Body of pancreas (tissue), 4 donors: Measurements from ENCODE around the gene APBB1. TPM values are rescaled to one million over a fixed set of nuclear protein-coding genes. Genes with fewer than 3 reads are reported as not detected.
A peak's percentile ranks its signal among the peaks of the same experiment; 100 is the strongest.

ENCODE experiments used
- ATAC-seq: fragments of 150-250 bp; one replicate; pipeline ENCODE4 v1.9.1; 2016
- DNase-seq, 4 donors: peaks; one replicate each; pipeline ENCODE4 v3.0.0-alpha.2; 2019
- H3K27ac ChIP-seq, 4 donors: fragments of 200-600 bp; sonication (generic); 1 replicate in 3 of 4; 2 replicates in 1 of 4; pipeline versions ENCODE4 v1.5.1 to v1.6.1; 2016 to 2019; ENCODE audit warnings: mild to moderate bottlenecking in 1 of 4, mixed read lengths in 1 of 4, moderate library complexity in 1 of 4
- H3K27me3 ChIP-seq, 2 donors: fragments of 200-600 bp; sonication (generic); one replicate each; pipeline ENCODE4 v1.6.0; 2016; ENCODE audit warnings: mild to moderate bottlenecking in 1 of 2
- H3K36me3 ChIP-seq, 2 donors: fragments of 200-600 bp; sonication (generic); replicated peaks in 1 of 2; 2 replicates each; pipeline ENCODE4 v1.5.1; 2016; ENCODE audit warnings: low read depth in 2 of 2; ENCODE audit not compliant: insufficient read depth in 1 of 2
- H3K4me1 ChIP-seq: fragments of 200-600 bp; sonication (generic); one replicate; pipeline ENCODE4 v1.6.0; 2016
- H3K4me3 ChIP-seq, 2 donors: fragments of 200-600 bp; sonication (generic); 1 replicate in 1 of 2; 2 replicates in 1 of 2; pipeline ENCODE4 v1.5.1; 2016 to 2019
- H3K9me3 ChIP-seq, 3 donors: fragments of 200-600 bp; sonication (generic); 1 replicate in 2 of 3; 2 replicates in 1 of 3; pipeline ENCODE4 v1.5.1; 2016
- CTCF ChIP-seq, 7 experiments: fragments of 450-650 bp in 4 of 7; fragments of 200-600 bp in 3 of 7; sonication (generic) in 3 of 7; IDR thresholded peaks; one replicate each; pipeline ENCODE4 v1.5.1; 2016 to 2019; ENCODE audit warnings: antibody characterized with exemption in 7 of 7
- POLR2A ChIP-seq, 3 donors: fragments of 450-650 bp; IDR thresholded peaks; one replicate each; pipeline ENCODE4 v1.6.1; 2016; ENCODE audit warnings: antibody characterized with exemption in 3 of 3, mild to moderate bottlenecking in 2 of 3
- WGBS, 2 donors: methylation state at CpG; one replicate each; pipeline ENCODE4 v1.1.5; 2017; 5-methylcytosine and 5-hydroxymethylcytosine counted together
- intact Hi-C: fragments of 100-400 bp; cut with DNase I; formaldehyde crosslinking; loops from one replicate; pipeline ENCODE4 v1.15.1; 2023
- total RNA-seq, 2 donors: library from RNA; depleted of rRNA; stranded (reverse); fragments of >200 nt; gene quantifications; one replicate each; pipeline ENCODE4 v1.1.0, GENCODE V29; 2016

APBB1 gene
- total RNA-seq, 2 donors from 2014 or later, result 25.4 to 48.5 TPM

GRCh38 chr11:6443269-6444003 lies 24.5 kb upstream of the APBB1 start:
- intact Hi-C loops, result loop anchor here (5.0 kb wide), 2 partner anchors 59 to 61 kb away; no protein-coding TSS in a partner anchor
- TF ChIP-seq CTCF (IDR thresholded peaks at IDR 0.05) (peak; percentile 67 to 77 (median 73)), POLR2A (IDR thresholded peaks at IDR 0.05) (no peak)
- peaks cover 9% of the 10 kb centered on the region for H3K4me1 ChIP-seq
- WGBS, 2 donors, result 19 to 35% methylated on average over 5 of the region's 5 CpGs
- ATAC-seq (peak; percentile 80), DNase-seq (peak; percentile 60 to 66 (median 62))
- no peaks in the 10 kb centered on the region for H3K27me3 ChIP-seq
- H3K36me3 ChIP-seq, result no peaks in the 10 kb centered on the region
- no peaks in the 10 kb centered on the region for H3K9me3 ChIP-seq
- no peak overlapping the region for H3K4me3 ChIP-seq
- H3K27ac ChIP-seq, result no peak overlapping the region

GRCh38 chr11:6442441-6442840 lies 23.5 kb upstream of the APBB1 start:
- 79 to 89% methylated on average over 4 of the region's 4 CpGs for WGBS, 2 donors
- TF ChIP-seq POLR2A (IDR thresholded peaks at IDR 0.05) (no peak), CTCF (IDR thresholded peaks at IDR 0.05) (no peak)
- Histone ChIP-seq H3K27me3 (no peaks in the 10 kb centered on the region), H3K27ac (no peak overlapping the region), H3K4me1 (peaks cover 9% of the 10 kb centered on the region), H3K9me3 (no peaks in the 10 kb centered on the region), H3K4me3 (no peak overlapping the region), H3K36me3 (no peaks in the 10 kb centered on the region)
- ATAC-seq (no peak), DNase-seq (no peak)
- intact Hi-C loops, result loop anchor here (5.0 kb wide), 2 partner anchors 60 kb away; no protein-coding TSS in a partner anchor

- intact Hi-C loops, result loop anchor here (5.0 kb wide), 2 partner anchors 59 to 61 kb away; no protein-coding TSS in a partner anchor
- peaks cover 9% of the 10 kb centered on the region for H3K4me1 ChIP-seq
- no peak for ATAC-seq
- H3K4me3 ChIP-seq, result no peak within 1 kb of the TSS
- no peaks in the 10 kb centered on the region for H3K27me3 ChIP-seq
- 35 to 59% methylated on average over 2 to 3 of the region's 3 CpGs for WGBS, 2 donors
- TF ChIP-seq CTCF (IDR thresholded peaks at IDR 0.05), result no peak
- no peak for TF ChIP-seq POLR2A (IDR thresholded peaks at IDR 0.05)
- H3K27ac ChIP-seq, result no peak within 1 kb of the TSS
- no peaks in the 10 kb centered on the region for H3K9me3 ChIP-seq
- H3K36me3 ChIP-seq, result no peaks in the 10 kb centered on the region
- no peak for DNase-seq
Observed at GRCh38 chr11:6440906-6441358, 22.0 kb upstream of the APBB1 start, which contains the start of gene HPX. Gene HPX, minus strand, starts transcription at chr11:6440987. Its CDS starts 24 bp downstream, at chr11:6440963.

- H3K36me3 ChIP-seq, result no peaks in the 10 kb centered on the region
- ATAC-seq (peak; percentile 78), DNase-seq (peak; percentile 67 to 77 (median 70))
- peaks cover 9% of the 10 kb centered on the region for H3K4me1 ChIP-seq
- H3K4me3 ChIP-seq, result no peak overlapping the region
- no peaks in the 10 kb centered on the region for H3K27me3 ChIP-seq
- H3K9me3 ChIP-seq, result no peaks in the 10 kb centered on the region
- H3K27ac ChIP-seq, result no peak overlapping the region
- intact Hi-C loops, result no loop called here
- peak; percentile 41 to 85 (median 72) for TF ChIP-seq CTCF (IDR thresholded peaks at IDR 0.05)
- TF ChIP-seq POLR2A (IDR thresholded peaks at IDR 0.05), result no peak
- 0 to 7% methylated on average over 1 of the region's 1 CpG for WGBS, 2 donors
Observed at GRCh38 chr11:6438979-6439571, 20.2 kb upstream of the APBB1 start.
